ENCODE results near the gene NDC80. TPM values are rescaled to one million over a fixed set of nuclear protein-coding genes. Genes with fewer than 3 reads are reported as not detected.

The NDC80 gene
- total RNA-seq, 1 donor from 2014 or later: 35.1 TPM

DNA sequence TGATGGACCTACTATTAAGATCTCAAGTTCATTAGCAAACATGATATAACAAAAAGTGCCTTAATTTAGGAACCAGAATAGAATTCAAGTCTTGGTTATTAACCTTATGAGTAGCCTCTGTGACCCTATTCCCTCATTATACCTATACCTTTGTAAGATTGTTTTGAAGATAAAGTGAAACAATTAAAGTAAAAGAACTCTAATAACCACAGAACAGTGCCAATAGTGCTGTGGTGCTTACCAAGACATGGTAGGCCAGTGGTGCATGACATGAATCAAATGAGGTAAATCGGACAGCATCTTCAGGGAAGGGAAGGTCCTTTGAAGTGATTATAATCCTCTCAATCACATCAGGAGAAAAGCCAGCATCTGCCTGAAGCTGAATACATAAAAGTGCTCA lies 36.5 kb upstream of the NDC80 start:
- TF ChIP-seq, protein P1, sequence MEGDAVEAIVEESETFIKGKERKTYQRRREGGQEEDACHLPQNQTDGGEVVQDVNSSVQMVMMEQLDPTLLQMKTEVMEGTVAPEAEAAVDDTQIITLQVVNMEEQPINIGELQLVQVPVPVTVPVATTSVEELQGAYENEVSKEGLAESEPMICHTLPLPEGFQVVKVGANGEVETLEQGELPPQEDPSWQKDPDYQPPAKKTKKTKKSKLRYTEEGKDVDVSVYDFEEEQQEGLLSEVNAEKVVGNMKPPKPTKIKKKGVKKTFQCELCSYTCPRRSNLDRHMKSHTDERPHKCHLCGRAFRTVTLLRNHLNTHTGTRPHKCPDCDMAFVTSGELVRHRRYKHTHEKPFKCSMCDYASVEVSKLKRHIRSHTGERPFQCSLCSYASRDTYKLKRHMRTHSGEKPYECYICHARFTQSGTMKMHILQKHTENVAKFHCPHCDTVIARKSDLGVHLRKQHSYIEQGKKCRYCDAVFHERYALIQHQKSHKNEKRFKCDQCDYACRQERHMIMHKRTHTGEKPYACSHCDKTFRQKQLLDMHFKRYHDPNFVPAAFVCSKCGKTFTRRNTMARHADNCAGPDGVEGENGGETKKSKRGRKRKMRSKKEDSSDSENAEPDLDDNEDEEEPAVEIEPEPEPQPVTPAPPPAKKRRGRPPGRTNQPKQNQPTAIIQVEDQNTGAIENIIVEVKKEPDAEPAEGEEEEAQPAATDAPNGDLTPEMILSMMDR (conservative IDR thresholded peaks at IDR 0.05; ENCODE audit: low read depth, low read length): no peak
- no peak for DNase-seq (ENCODE audit: low read depth)
- H3K4me3 ChIP-seq (ENCODE audit: low read depth, low read length): no peak overlapping the region

DNA sequence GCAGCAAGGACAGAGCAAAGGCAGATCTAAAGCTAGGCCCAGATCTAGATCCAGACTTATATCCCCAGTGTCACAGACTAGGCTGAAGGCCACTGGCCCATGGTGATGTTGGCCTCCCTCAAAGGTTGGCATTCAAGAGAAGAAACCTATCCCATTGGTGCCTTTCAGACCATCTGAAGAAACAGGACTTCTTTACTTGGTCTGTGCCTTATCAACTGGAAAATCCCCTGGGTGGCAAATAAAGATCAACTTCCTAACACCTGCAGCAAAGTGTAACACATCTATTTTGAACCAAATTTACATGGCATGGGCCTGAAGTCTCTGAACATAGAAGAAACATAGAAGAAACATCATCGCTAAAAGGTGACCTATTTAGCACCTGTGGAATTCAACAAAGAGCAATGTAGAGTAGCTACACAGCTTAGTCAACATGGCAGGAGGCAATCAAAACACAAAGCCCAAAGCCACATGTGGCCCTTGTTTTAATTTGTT lies 35.9 kb upstream of the NDC80 start:
- H3K4me3 ChIP-seq (ENCODE audit: low read depth, low read length): no peak overlapping the region
- TF ChIP-seq, protein P1 (conservative IDR thresholded peaks at IDR 0.05; ENCODE audit: low read depth, low read length): no peak
- no peak for DNase-seq (ENCODE audit: low read depth)

DNA sequence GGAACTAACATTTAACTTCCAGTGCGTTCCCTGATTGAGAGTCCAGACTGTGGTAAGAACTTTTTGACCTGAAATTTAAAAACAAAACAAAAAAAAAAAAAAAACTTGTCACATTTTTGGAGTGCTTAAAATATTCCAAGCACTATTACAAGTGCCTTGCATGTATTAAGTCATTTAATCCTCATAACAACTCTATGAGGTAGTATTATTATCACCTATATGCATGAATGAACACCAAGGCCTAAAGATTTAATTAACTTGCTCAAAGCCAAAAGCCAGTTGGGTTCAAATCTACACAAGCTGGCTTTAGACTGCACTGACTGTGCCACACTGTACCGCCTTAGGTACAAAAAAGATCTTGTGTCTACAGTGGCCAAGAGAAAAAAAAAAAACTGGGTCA lies 35.3 kb upstream of the NDC80 start:
- no peak for DNase-seq (ENCODE audit: low read depth)
- H3K4me3 ChIP-seq (ENCODE audit: low read depth, low read length): no peak overlapping the region
- TF ChIP-seq, protein P1 (conservative IDR thresholded peaks at IDR 0.05; ENCODE audit: low read depth, low read length): no peak

DNA sequence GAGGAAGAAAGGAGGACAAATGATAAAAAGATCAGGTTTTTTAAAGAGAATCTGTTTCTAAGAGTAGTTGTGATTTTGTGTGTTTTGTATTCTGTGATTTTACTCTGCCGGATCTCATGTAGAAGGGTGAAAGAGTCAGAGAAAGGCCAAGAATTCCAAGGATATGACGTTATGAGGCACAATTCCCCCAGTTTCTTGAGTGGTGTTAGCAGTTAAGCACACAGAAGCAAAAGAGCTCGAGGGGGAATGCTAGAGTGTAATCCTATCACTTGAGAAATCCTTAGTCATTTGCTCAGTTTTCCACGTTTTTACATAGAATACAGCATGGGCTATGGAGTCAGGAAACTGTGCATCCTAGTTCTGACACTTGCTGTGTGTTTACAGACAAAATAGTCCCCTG lies 34.9 kb upstream of the NDC80 start:
- no peak for DNase-seq (ENCODE audit: low read depth)
- TF ChIP-seq, protein P1 (conservative IDR thresholded peaks at IDR 0.05; ENCODE audit: low read depth, low read length): no peak
- H3K4me3 ChIP-seq (ENCODE audit: low read depth, low read length): no peak overlapping the region

DNA sequence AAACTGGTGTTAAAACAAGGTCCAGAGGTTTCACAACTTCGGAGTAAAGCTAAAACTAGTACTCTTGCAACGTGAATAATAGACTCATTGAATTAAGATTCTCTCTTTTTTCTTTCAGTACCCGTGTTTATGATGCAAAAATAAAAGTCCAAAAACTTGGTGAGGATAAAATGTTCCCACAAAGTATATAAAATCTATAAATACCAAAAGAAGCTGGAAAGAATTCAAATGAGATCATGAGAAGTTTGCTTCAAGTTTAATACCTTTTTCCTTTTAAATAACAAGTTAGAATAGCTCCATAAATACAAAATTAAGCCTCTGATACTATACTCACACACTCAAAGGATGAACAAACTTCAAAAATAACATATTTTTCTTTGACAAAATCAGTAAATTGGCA lies 34.1 kb upstream of the NDC80 start:
- DNase-seq (ENCODE audit: low read depth): no peak
- TF ChIP-seq, protein P1 (conservative IDR thresholded peaks at IDR 0.05; ENCODE audit: low read depth, low read length): no peak
- H3K4me3 ChIP-seq (ENCODE audit: low read depth, low read length): no peak overlapping the region

DNA sequence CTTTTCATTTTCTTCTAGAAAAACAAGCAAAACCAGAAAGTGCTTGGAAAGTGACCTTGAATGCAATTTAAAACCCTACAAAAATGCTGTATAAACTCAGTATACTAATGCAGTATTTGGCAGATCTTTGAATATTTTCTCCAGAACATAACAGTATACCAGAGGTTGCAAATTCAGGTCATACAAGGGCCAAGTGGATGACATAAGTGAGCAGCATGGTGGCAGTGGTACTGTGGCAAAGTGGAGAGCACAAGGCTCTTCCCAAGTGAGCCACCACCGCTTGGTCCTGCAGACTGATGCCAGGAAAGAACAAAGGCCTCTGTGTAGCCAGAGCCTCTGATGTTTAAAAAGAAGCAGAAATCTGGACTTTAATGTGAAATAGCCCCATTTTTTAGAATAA lies 33.1 kb upstream of the NDC80 start:
- no peak for DNase-seq (ENCODE audit: low read depth)
- TF ChIP-seq, protein P1 (conservative IDR thresholded peaks at IDR 0.05; ENCODE audit: low read depth, low read length): no peak
- no peak overlapping the region for H3K4me3 ChIP-seq (ENCODE audit: low read depth, low read length)

DNA sequence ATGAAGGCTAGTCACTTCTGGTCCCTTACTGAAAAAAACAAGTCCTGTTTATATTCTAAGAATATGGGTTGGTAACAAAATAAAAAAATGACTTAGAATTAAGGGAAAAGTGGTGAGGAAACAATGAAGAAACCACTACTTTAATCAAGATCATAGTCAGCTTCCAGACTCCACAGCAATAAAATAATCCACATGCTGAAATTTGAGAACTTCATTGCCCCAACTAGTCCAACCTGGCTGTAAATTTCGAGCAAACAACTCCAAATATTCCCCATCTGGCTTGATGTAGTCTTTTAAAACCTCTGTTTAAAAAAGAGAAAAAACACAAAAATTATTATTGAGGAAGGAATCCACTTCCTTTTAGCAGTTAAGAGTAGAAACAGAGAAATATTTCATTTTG lies 32.5 kb upstream of the NDC80 start:
- TF ChIP-seq, protein P1 (conservative IDR thresholded peaks at IDR 0.05; ENCODE audit: low read depth, low read length): no peak
- no peak for DNase-seq (ENCODE audit: low read depth)
- H3K4me3 ChIP-seq (ENCODE audit: low read depth, low read length): no peak overlapping the region
